ENCODE data around the gene OR2A25. TPM values are rescaled to one million over a fixed set of nuclear protein-coding genes. Genes with fewer than 3 reads are reported as not detected.

OR2A25 gene
- total RNA-seq, 3 donors from 2014 or later: not detected

DNA sequence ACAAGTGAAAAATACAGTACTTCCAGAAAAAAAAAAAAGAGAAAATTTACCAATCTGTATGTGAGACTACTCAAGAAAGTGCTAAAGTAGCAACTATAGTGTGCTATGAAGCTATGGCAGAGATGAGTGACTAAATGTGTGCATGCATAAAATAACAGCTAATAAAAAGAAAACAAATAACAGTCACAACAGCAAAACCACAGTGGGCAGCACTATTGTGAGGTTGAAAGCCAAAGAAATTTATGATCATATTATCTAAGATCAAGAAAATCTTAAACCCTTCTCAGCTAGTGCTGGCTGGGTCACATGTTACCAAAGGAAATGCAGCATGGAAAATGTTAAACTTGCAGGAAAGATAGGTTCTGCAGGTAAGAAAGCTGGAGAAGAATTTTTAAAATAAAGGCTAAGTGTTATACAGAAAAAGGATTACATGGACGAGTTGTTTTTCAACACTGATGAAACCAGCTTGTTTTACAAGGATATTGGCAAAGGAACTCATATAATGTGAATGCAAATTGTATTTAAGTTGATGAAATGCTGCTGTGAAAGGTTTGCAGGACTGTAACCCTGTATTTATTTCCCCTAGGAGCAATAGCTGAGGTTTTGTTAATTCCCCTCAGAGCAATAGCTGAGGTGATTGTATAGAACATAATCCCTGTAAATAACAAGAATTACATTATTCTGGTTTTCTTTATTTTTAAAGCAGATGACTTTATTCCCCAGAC, 36.5 kb upstream of the OR2A25 start:
- intact Hi-C loops (cut with DNase I; ENCODE audit: low total_unique reads): no loop called here
- H3K27ac ChIP-seq: no peak overlapping the region
- DNase-seq (ENCODE audit: low spot score in 2 of 2): no peak
- no peak overlapping the region for H3K4me3 ChIP-seq
- H3K4me1 ChIP-seq: no peaks in the 10 kb centered on the region
- H3K27me3 ChIP-seq: no peaks in the 10 kb centered on the region
- H3K9me3 ChIP-seq: no peaks in the 10 kb centered on the region
- TF ChIP-seq, protein P1, sequence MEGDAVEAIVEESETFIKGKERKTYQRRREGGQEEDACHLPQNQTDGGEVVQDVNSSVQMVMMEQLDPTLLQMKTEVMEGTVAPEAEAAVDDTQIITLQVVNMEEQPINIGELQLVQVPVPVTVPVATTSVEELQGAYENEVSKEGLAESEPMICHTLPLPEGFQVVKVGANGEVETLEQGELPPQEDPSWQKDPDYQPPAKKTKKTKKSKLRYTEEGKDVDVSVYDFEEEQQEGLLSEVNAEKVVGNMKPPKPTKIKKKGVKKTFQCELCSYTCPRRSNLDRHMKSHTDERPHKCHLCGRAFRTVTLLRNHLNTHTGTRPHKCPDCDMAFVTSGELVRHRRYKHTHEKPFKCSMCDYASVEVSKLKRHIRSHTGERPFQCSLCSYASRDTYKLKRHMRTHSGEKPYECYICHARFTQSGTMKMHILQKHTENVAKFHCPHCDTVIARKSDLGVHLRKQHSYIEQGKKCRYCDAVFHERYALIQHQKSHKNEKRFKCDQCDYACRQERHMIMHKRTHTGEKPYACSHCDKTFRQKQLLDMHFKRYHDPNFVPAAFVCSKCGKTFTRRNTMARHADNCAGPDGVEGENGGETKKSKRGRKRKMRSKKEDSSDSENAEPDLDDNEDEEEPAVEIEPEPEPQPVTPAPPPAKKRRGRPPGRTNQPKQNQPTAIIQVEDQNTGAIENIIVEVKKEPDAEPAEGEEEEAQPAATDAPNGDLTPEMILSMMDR (IDR thresholded peaks at IDR 0.05): no peak
- no peak for TF ChIP-seq POLR2AphosphoS5 (IDR thresholded peaks at IDR 0.05)
- TF ChIP-seq POLR2A (IDR thresholded peaks at IDR 0.05): no peak
- H3K36me3 ChIP-seq: no peaks in the 10 kb centered on the region

DNA sequence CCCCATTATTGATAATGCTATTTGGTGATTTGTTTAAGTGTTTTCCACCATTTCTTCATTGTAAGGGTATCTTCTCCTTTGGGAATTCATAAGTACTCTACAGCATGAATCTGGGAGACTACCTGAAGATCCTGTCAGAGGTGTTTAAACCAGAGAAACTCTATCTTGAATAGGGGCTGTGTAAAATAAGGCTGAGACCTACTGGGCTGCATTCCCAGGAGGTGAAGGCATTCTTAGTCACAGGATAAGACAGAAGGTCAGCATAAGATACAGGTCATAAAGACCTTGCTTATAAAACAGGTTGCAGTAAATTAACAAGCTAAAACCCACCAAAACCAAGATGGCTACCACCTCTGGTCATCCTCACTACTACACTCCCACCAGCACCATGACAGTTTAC, 34.2 kb upstream of the OR2A25 start:
- TF ChIP-seq POLR2A (IDR thresholded peaks at IDR 0.05): no peak
- TF ChIP-seq POLR2AphosphoS5 (IDR thresholded peaks at IDR 0.05): no peak
- TF ChIP-seq, protein P1 (IDR thresholded peaks at IDR 0.05): no peak
- H3K4me1 ChIP-seq: no peaks in the 10 kb centered on the region
- DNase-seq (ENCODE audit: low spot score in 2 of 2): no peak
- no peaks in the 10 kb centered on the region for H3K27me3 ChIP-seq
- intact Hi-C loops (cut with DNase I; ENCODE audit: low total_unique reads): no loop called here
- H3K4me3 ChIP-seq: no peak overlapping the region
- no peak overlapping the region for H3K27ac ChIP-seq
- no peaks in the 10 kb centered on the region for H3K36me3 ChIP-seq
- H3K9me3 ChIP-seq: no peaks in the 10 kb centered on the region

DNA sequence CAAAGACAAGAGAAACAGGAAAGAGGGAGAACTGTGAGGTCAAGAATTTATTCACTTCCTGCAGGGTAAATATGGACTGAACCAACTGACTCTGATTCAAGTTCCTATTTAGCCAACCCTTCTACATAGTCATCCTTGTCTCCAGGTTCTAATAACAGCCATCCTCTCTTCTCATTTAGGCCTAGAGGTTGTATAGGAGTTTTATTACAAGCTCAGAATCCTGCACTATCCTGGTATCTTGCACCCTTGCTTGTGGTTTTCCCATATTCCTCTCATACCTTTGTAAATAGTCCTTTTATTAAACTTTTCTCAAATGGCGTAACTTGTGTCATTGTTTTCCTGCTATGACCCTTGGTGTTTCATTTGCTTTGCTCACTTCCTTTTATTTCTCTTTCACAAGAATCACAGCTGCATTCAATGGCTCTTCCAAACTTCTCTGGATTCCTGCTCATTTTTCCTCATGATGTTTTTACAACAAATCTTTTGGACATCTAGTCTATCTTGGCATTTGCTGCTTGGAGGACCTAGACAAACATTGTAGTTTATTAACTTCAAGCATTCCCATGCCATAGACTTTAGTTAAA, 33.2 kb upstream of the OR2A25 start:
- Histone ChIP-seq H3K27me3 (no peaks in the 10 kb centered on the region), H3K27ac (no peak overlapping the region), H3K4me3 (no peak overlapping the region), H3K4me1 (no peaks in the 10 kb centered on the region), H3K9me3 (no peaks in the 10 kb centered on the region), H3K36me3 (no peaks in the 10 kb centered on the region)
- intact Hi-C loops (cut with DNase I; ENCODE audit: low total_unique reads): no loop called here
- no peak for DNase-seq (ENCODE audit: low spot score in 2 of 2)
- TF ChIP-seq POLR2A (IDR thresholded peaks at IDR 0.05): no peak
- TF ChIP-seq, protein P1 (IDR thresholded peaks at IDR 0.05): no peak
- TF ChIP-seq POLR2AphosphoS5 (IDR thresholded peaks at IDR 0.05): no peak

DNA sequence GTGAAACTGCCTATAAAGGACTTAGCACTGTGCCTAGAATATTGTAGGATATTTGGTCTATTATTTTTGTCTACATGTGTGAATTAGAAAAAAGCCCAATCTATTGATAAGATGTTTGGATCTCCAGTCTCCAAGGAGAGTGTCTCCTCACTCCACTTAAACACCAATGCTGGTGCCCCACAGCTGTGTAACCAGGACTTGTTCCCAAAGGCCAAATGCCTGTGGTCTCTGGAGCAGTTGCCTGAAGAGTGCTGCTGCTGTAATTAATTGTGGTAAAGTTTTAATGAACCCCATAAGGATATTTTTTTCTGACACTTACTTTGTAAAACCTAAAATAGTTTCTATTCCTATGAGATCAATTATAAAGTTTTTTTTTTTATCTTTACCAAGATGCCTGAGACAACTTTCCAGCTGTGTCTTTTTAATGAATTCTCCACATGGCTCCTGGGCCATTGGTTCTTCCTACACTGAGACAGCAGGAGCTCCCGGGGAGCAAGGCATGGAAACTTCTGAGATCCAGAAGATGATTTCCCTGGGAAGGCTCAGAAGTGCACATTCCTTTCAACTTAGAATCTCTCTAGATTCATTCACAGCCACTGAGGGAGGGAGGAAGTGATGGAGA, 32.1 kb upstream of the OR2A25 start:
- no peak for DNase-seq (ENCODE audit: low spot score in 2 of 2)
- no peaks in the 10 kb centered on the region for H3K9me3 ChIP-seq
- H3K27me3 ChIP-seq: no peaks in the 10 kb centered on the region
- intact Hi-C loops (cut with DNase I; ENCODE audit: low total_unique reads): no loop called here
- no peak overlapping the region for H3K27ac ChIP-seq
- H3K4me1 ChIP-seq: no peaks in the 10 kb centered on the region
- TF ChIP-seq, protein P1 (IDR thresholded peaks at IDR 0.05): no peak
- no peak for TF ChIP-seq POLR2AphosphoS5 (IDR thresholded peaks at IDR 0.05)
- no peak for TF ChIP-seq POLR2A (IDR thresholded peaks at IDR 0.05)
- no peak overlapping the region for H3K4me3 ChIP-seq
- no peaks in the 10 kb centered on the region for H3K36me3 ChIP-seq

DNA sequence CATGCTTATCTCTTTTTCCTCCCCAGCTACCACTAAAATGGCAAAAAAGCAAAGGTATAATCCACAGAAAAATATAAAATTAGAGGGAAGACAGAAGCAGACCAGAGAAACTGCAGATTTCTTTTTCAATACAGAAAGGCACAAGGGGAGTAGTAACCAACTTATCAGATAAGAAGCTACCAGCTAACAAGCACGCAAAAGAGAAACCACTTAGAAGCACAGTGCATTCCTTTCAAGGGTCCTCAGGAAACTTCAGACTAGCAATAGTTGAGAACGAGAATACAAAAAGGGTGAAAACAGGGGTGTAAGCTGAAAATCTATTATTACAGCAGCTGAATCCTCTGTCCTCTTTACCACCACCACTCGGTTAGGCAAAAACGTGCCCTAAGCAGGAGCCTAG, 30.7 kb upstream of the OR2A25 start:
- Histone ChIP-seq H3K9me3 (no peaks in the 10 kb centered on the region), H3K27ac (no peak overlapping the region), H3K36me3 (no peaks in the 10 kb centered on the region), H3K4me3 (no peak overlapping the region), H3K4me1 (no peaks in the 10 kb centered on the region), H3K27me3 (no peaks in the 10 kb centered on the region)
- TF ChIP-seq POLR2AphosphoS5 (IDR thresholded peaks at IDR 0.05): no peak
- TF ChIP-seq POLR2A (IDR thresholded peaks at IDR 0.05): no peak
- TF ChIP-seq, protein P1 (IDR thresholded peaks at IDR 0.05): no peak
- intact Hi-C loops (cut with DNase I; ENCODE audit: low total_unique reads): no loop called here
- DNase-seq (ENCODE audit: low spot score in 2 of 2): no peak

All from breast epithelium (tissue), 4 donors.